H9 (cell line): ENCODE measurements around the gene FOXN4. TPM values are rescaled to one million over a fixed set of nuclear protein-coding genes. Genes with fewer than 3 reads are reported as not detected.
A peak's percentile ranks its signal among the peaks of the same experiment; 100 is the strongest.

Experiments used
- DNase-seq: peaks from one replicate; pipeline ENCODE4 v3.0.0-alpha.2; 2017
- H2AFZ ChIP-seq: one replicate; pipeline ENCODE4 v1.6.1; 2013; ENCODE audit warnings: mild to moderate bottlenecking, low read length, control low read depth, moderate library complexity
- H2AK5ac ChIP-seq: 2 replicates; pipeline ENCODE4 v1.6.1; 2013; ENCODE audit warnings: low read length, control low read depth, mixed read lengths; ENCODE audit not compliant: insufficient read length
- H2BK120ac ChIP-seq: one replicate; pipeline ENCODE4 v1.6.1; 2013; ENCODE audit warnings: low read depth, mild to moderate bottlenecking, low read length, control low read depth, inconsistent platforms; ENCODE audit not compliant: poor library complexity, severe bottlenecking
- H2BK12ac ChIP-seq: 2 replicates; pipeline ENCODE4 v1.6.1; 2013; ENCODE audit warnings: low read length, control low read depth, mixed read lengths, low read depth; ENCODE audit not compliant: insufficient read length
- H2BK15ac ChIP-seq: 2 replicates; pipeline ENCODE4 v1.6.1; 2013; ENCODE audit warnings: low read depth, low read length, control low read depth
- H2BK20ac ChIP-seq: one replicate; pipeline ENCODE4 v1.6.1; 2013; ENCODE audit warnings: low read depth, mild to moderate bottlenecking, low read length, control low read depth, inconsistent platforms; ENCODE audit not compliant: poor library complexity, severe bottlenecking
- H2BK5ac ChIP-seq: 2 replicates; pipeline ENCODE4 v1.6.1; 2013; ENCODE audit warnings: low read length, control low read depth, mixed read lengths; ENCODE audit not compliant: insufficient read length
- H3K14ac ChIP-seq: 2 replicates; pipeline ENCODE4 v1.6.1; 2013; ENCODE audit warnings: low read length, control low read depth; ENCODE audit not compliant: insufficient read depth
- H3K18ac ChIP-seq: 2 replicates; pipeline ENCODE4 v1.6.1; 2013; ENCODE audit warnings: low read depth, mild to moderate bottlenecking, mixed read lengths, low read length, control low read depth; ENCODE audit not compliant: insufficient read length
- H3K23ac ChIP-seq: 2 replicates; pipeline ENCODE4 v1.6.1; 2013; ENCODE audit warnings: low read length, control low read depth, mixed read lengths, low read depth; ENCODE audit not compliant: insufficient read length
- H3K23me2 ChIP-seq: 2 replicates; pipeline ENCODE4 v1.6.1; 2013; ENCODE audit warnings: low read depth, mild to moderate bottlenecking, mixed read lengths, low read length, control low read depth; ENCODE audit not compliant: insufficient read length, poor library complexity, severe bottlenecking
- H3K27ac ChIP-seq: 2 replicates; pipeline ENCODE4 v1.5.1; 2013; ENCODE audit warnings: low read length, control low read depth, mixed read lengths, low read depth; ENCODE audit not compliant: insufficient read length
- H3K27me3 ChIP-seq: 2 replicates; pipeline ENCODE4 v1.6.1; 2013; ENCODE audit warnings: low read length, control low read depth, inconsistent platforms; ENCODE audit not compliant: insufficient read depth
- H3K4ac ChIP-seq: 2 replicates; pipeline ENCODE4 v1.6.1; 2013; ENCODE audit warnings: low read depth, mild to moderate bottlenecking, control low read depth, inconsistent platforms, low read length, moderate library complexity
- H3K4me1 ChIP-seq: 2 replicates; pipeline ENCODE4 v1.6.1; 2013; ENCODE audit warnings: low read length, control low read depth, inconsistent platforms; ENCODE audit not compliant: insufficient read depth
- H3K4me2 ChIP-seq: 2 replicates; pipeline ENCODE4 v1.6.1; 2013; ENCODE audit warnings: low read length, control low read depth, mixed read lengths; ENCODE audit not compliant: insufficient read length, insufficient read depth
- H3K56ac ChIP-seq: 2 replicates; pipeline ENCODE4 v1.6.1; 2013; ENCODE audit warnings: low read depth, mild to moderate bottlenecking, mixed read lengths, low read length, control low read depth; ENCODE audit not compliant: insufficient read length
- H3K79me1 ChIP-seq: 2 replicates; pipeline ENCODE4 v1.6.1; 2013; ENCODE audit warnings: low read depth, mild to moderate bottlenecking, moderate library complexity, low read length, control low read depth, inconsistent platforms; ENCODE audit not compliant: insufficient read depth, poor library complexity, severe bottlenecking
- H3K79me2 ChIP-seq: 2 replicates; pipeline ENCODE4 v1.6.1; 2013; ENCODE audit warnings: low read length, control low read depth, inconsistent platforms; ENCODE audit not compliant: insufficient read depth
- H3K9ac ChIP-seq: 2 replicates; pipeline ENCODE4 v1.6.1; 2013; ENCODE audit warnings: low read length, control low read depth, mixed read lengths; ENCODE audit not compliant: insufficient read length; ENCODE audit errors: extremely low read depth
- H3K9me3 ChIP-seq: one replicate; pipeline ENCODE4 v1.6.1; 2013; ENCODE audit warnings: low read depth, low read length, inconsistent platforms; ENCODE audit not compliant: control insufficient read depth
- H3T11ph ChIP-seq: one replicate; pipeline ENCODE4 v1.6.1; 2013; ENCODE audit warnings: mild to moderate bottlenecking, low read length, control low read depth, inconsistent platforms
- H4K20me1 ChIP-seq: one replicate; pipeline ENCODE4 v1.6.1; 2013; ENCODE audit not compliant: control insufficient read depth, insufficient read length, insufficient read depth
- H4K5ac ChIP-seq: 2 replicates; pipeline ENCODE4 v1.6.1; 2013; ENCODE audit warnings: low read depth, mild to moderate bottlenecking, mixed read lengths, low read length, control low read depth; ENCODE audit not compliant: insufficient read length
- H4K8ac ChIP-seq: replicated peaks from 2 replicates; pipeline ENCODE4 v1.6.1; 2013; ENCODE audit warnings: low read length, control low read depth, mixed read lengths, low read depth; ENCODE audit not compliant: insufficient read length
- H4K91ac ChIP-seq: 2 replicates; pipeline ENCODE4 v1.6.1; 2013; ENCODE audit warnings: low read depth, mild to moderate bottlenecking, moderate library complexity, mixed read lengths, low read length, control low read depth; ENCODE audit not compliant: insufficient read length
- H3K27ac Mint-ChIP-seq, 3 experiments: 2 replicates in 2 of 3; 3 replicates in 1 of 3; pipeline ENCODE4 v1.8.0; 2020 to 2021; ENCODE audit warnings: mixed read lengths in 3 of 3, mild to moderate bottlenecking in 1 of 3, moderate library complexity in 1 of 3
- H3K27me3 Mint-ChIP-seq: 2 replicates; pipeline ENCODE4 v1.8.0; 2021; ENCODE audit warnings: low read depth, mild to moderate bottlenecking, moderate library complexity, mixed read lengths
- H3K36me3 Mint-ChIP-seq, 3 experiments: 2 replicates in 2 of 3; 3 replicates in 1 of 3; pipeline ENCODE4 v1.8.0; 2020 to 2021; ENCODE audit warnings: low read depth in 3 of 3, mixed read lengths in 3 of 3; ENCODE audit not compliant: insufficient read depth in 1 of 3
- H3K4me1 Mint-ChIP-seq, 2 experiments: 2 replicates each; pipeline ENCODE4 v1.8.0; 2020; ENCODE audit warnings: mixed read lengths in 2 of 2
- H3K4me3 Mint-ChIP-seq, 2 experiments: 2 replicates in 1 of 2; 3 replicates in 1 of 2; pipeline ENCODE4 v1.8.0; 2020 to 2021; ENCODE audit warnings: mild to moderate bottlenecking in 2 of 2, mixed read lengths in 2 of 2, moderate library complexity in 1 of 2
- H3K9me3 Mint-ChIP-seq, 2 experiments: 2 replicates in 1 of 2; 3 replicates in 1 of 2; pipeline ENCODE4 v1.8.0; 2020; ENCODE audit warnings: mild to moderate bottlenecking in 2 of 2, mixed read lengths in 2 of 2, moderate library complexity in 1 of 2
- WGBS: extraction: QIAGEN DNeasy Blood & Tissue Kit; methylation state at CpG from one replicate; pipeline ENCODE4 v1.1.7; 2013; ENCODE audit warnings: missing lambda C conversion rate, low lambda C conversion rate, mixed read lengths; ENCODE audit not compliant: insufficient read length; ENCODE audit errors: extremely low coverage; 5-methylcytosine and 5-hydroxymethylcytosine counted together
- total RNA-seq: library from RNA; stranded (reverse); gene quantifications from 2 replicates; pipeline ENCODE4 v1.2.1, GENCODE V29; 2021
- TF ChIP-seq, protein P1 (sequence below): fragments of 200-600 bp; sonication (generic); conservative IDR thresholded peaks from 3 replicates; pipeline ENCODE4 v1.8.0; 2021; ENCODE audit warnings: antibody characterized with exemption, mild to moderate bottlenecking

FOXN4 gene
- total RNA-seq, 1 experiment from 2014 or later, result 0.39 TPM

DNA sequence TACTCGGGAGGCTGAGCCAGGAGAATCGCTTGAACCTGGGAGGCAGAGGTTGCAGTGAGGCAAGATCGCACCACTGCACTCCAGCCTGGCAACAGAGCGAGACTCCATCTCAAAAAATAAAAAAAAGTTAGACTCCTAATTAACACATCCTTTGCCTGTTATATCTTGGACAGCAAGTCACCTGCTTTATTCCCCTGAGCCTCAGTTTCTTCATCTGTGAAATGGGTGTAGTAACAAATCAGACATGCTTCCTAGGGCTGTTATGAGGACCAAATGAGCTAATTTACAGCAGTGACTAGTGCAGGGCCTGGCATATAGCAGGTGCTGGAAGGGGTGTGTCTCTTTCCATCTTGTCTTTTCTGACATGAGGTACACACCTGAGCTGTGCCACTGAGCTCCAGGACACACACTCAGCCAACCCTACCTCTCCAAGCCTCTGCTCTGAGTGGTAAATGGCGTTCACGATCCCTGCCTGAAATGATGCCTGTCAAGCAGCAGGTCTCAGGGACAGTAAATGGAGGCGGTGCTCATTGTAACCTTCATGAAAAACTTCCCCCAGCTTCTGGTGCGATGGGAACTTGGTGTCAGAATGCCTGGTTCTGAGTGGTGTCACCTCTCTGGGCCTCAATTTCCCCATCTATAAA, 31.7 kb downstream of the FOXN4 start:
- Histone ChIP-seq H3K23ac (no peak overlapping the region), H3K4me1 (no peaks in the 10 kb centered on the region; the same call in 1 of the 2 replicates), H3K56ac (no peak overlapping the region), H2BK120ac (no peak overlapping the region), H3K27ac (no peak overlapping the region), H2BK5ac (no peak overlapping the region), H3K27me3 (no peaks in the 10 kb centered on the region), H3K23me2 (no peaks in the 10 kb centered on the region), H4K91ac (no peak overlapping the region), H2BK20ac (no peak overlapping the region), H3K18ac (no peak overlapping the region), H2BK12ac (no peak overlapping the region), H3T11ph (no peak overlapping the region), H3K9me3 (no peaks in the 10 kb centered on the region), H2BK15ac (no peak overlapping the region), H4K5ac (no peak overlapping the region), H4K8ac (no peak overlapping the region), H3K4ac (no peak overlapping the region), H3K14ac (0 out of 2 replicates have a peak overlapping the region, but pooled peaks have one; percentile 46), H3K4me2 (no peak overlapping the region), H3K79me1 (no peaks in the 10 kb centered on the region), H2AFZ (no peak overlapping the region), H3K79me2 (no peaks in the 10 kb centered on the region), H4K20me1 (no peaks in the 10 kb centered on the region), H2AK5ac (no peak overlapping the region), H3K9ac (no peak overlapping the region)
- H3K9me3 Mint-ChIP-seq, result no peaks in the 10 kb centered on the region; a peak in 1 of 5 replicates
- WGBS, result no CpG with 5 or more reads among the region's 8 CpGs
- H3K4me3 Mint-ChIP-seq, result no peak overlapping the region
- DNase-seq, result no peak
- peaks cover 14 to 20% of the 10 kb centered on the region in 2 experiments for H3K4me1 Mint-ChIP-seq
- H3K36me3 Mint-ChIP-seq, result no peaks in the 10 kb centered on the region; a peak in 1 of 7 replicates
- H3K27me3 Mint-ChIP-seq, result peaks cover 8% of the 10 kb centered on the region
- TF ChIP-seq, protein P1, sequence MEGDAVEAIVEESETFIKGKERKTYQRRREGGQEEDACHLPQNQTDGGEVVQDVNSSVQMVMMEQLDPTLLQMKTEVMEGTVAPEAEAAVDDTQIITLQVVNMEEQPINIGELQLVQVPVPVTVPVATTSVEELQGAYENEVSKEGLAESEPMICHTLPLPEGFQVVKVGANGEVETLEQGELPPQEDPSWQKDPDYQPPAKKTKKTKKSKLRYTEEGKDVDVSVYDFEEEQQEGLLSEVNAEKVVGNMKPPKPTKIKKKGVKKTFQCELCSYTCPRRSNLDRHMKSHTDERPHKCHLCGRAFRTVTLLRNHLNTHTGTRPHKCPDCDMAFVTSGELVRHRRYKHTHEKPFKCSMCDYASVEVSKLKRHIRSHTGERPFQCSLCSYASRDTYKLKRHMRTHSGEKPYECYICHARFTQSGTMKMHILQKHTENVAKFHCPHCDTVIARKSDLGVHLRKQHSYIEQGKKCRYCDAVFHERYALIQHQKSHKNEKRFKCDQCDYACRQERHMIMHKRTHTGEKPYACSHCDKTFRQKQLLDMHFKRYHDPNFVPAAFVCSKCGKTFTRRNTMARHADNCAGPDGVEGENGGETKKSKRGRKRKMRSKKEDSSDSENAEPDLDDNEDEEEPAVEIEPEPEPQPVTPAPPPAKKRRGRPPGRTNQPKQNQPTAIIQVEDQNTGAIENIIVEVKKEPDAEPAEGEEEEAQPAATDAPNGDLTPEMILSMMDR, result no peak
- H3K27ac Mint-ChIP-seq, result no peak overlapping the region
